Measurements from ENCODE around the gene LRFN5. TPM values are rescaled to one million over a fixed set of nuclear protein-coding genes. Genes with fewer than 3 reads are reported as not detected.

Gene LRFN5
- total and polyA plus RNA-seq, 2 of the 13 experiments (the other 11 are each of a cell fraction or from before 2014, with no cell fraction given) = not detected

DNA sequence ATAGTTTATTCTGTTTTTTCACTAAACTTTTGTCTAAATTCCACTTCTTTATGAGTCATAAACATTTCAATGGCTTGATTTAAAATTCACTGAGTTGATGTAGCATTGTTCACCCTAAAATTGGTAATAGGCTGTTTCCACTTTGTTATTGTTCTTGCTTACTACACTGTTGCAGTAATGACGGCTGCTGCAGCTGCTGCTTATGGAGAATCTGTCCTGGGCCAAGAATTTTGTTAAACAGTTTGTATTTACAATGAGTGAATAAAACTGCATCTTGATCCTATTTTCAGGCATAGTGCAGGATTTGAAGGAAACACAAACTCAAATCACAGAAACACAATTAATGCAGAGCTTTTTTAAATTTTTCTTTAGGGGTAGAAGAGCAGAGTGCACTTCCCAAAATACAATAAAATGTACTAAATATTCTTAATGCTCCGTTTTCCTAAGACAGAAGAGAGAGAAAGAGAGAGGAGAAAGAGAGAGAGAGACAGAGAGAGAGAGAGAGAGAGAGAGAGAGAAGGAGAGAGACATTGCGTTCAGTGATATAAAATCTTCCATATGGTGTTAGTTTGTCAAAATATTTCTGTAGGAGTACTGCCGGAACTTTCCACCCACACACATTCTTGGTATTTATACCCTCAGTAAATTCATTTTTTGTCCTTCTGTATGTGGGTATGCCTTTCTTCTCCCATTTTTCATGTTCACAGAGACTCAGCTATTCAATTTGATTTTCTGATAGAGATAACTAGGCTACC is 266.4 kb downstream of the LRFN5 start:
- in situ Hi-C loops (cut with HindIII; ENCODE audit: extremely low pct_ligation_motif_present, low pct_unique_long_range_greater_than_20kb) = no loop called here
- Histone ChIP-seq H2AFZ (ENCODE audit: low read length) (no peak overlapping the region), H3K9ac (ENCODE audit: insufficient read depth, low read depth, low read length) (no peak overlapping the region), H3K27ac (ENCODE audit: extremely low read length, insufficient read depth, low read length) (no peak overlapping the region), H3K9me3 (ENCODE audit: low read length) (peaks cover 58% of the 10 kb centered on the region), H3K27me3 (ENCODE audit: control insufficient read depth in 1 of 2, insufficient read depth in 2 of 2, low read length in 2 of 2) (no peaks in the 10 kb centered on the region), H3K79me2 (ENCODE audit: insufficient read depth, low read length) (no peaks in the 10 kb centered on the region), H3K4me2 (ENCODE audit: low read depth, low read length) (no peak overlapping the region), H4K20me1 (ENCODE audit: insufficient read depth, low read length) (no peaks in the 10 kb centered on the region), H3K36me3 (replicated peaks in 1 of 2; ENCODE audit: control insufficient read depth in 1 of 2, insufficient read depth in 2 of 2, low read length in 2 of 2) (no peaks in the 10 kb centered on the region), H3K4me1 (ENCODE audit: insufficient read depth, low read length) (no peaks in the 10 kb centered on the region), H3K4me3 (replicated peaks in 1 of 3; ENCODE audit: insufficient read depth in 1 of 3, low read depth in 2 of 3, low read length in 3 of 3) (no peak overlapping the region)
- 2% methylated on average over 4 of the region's 4 CpGs for WGBS (ENCODE audit: low lambda C conversion rate)
- ChIA-PET CTCF (ENCODE audit: low intra/inter-chr PET ratio, low total read pairs) (no interaction called here), POLR2A (no interaction called here)
- FAIRE-seq (no peak), ATAC-seq (no peak), DNase-seq (ENCODE audit: low spot score) (no peak)
- TF ChIP-seq ELF3 (CRISPR knock-in tag; IDR thresholded peaks at IDR 0.05) = no peak
- no peak for TF ChIP-seq DNMT1 (CRISPR knock-in tag; IDR thresholded peaks at IDR 0.05)
- TF ChIP-seq YEATS2 (CRISPR knock-in tag; IDR thresholded peaks at IDR 0.05; ENCODE audit: borderline replicate concordance) = no peak
- no peak for TF ChIP-seq ZNF546 (CRISPR knock-in tag; conservative IDR thresholded peaks at IDR 0.05)
- TF ChIP-seq RARG (CRISPR knock-in tag; IDR thresholded peaks at IDR 0.05; ENCODE audit: low read depth) = no peak
- no peak for TF ChIP-seq ZKSCAN5 (CRISPR knock-in tag; IDR thresholded peaks at IDR 0.05)
- TF ChIP-seq, protein P1, sequence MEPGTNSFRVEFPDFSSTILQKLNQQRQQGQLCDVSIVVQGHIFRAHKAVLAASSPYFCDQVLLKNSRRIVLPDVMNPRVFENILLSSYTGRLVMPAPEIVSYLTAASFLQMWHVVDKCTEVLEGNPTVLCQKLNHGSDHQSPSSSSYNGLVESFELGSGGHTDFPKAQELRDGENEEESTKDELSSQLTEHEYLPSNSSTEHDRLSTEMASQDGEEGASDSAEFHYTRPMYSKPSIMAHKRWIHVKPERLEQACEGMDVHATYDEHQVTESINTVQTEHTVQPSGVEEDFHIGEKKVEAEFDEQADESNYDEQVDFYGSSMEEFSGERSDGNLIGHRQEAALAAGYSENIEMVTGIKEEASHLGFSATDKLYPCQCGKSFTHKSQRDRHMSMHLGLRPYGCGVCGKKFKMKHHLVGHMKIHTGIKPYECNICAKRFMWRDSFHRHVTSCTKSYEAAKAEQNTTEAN (CRISPR knock-in tag; conservative IDR thresholded peaks at IDR 0.05) = no peak
- TF ChIP-seq ZFAT (CRISPR knock-in tag; conservative IDR thresholded peaks at IDR 0.05) = no peak
- TF ChIP-seq ZNF251 (CRISPR knock-in tag; IDR thresholded peaks at IDR 0.05) = no peak
- TF ChIP-seq PCBP1 (IDR thresholded peaks at IDR 0.05; ENCODE audit: borderline replicate concordance, low read depth, low read length) = no peak
- TF ChIP-seq MNT (IDR thresholded peaks at IDR 0.05) = no peak
- no peak for TF ChIP-seq ZNF143 (CRISPR knock-in tag; IDR thresholded peaks at IDR 0.05)
- TF ChIP-seq, protein P2, sequence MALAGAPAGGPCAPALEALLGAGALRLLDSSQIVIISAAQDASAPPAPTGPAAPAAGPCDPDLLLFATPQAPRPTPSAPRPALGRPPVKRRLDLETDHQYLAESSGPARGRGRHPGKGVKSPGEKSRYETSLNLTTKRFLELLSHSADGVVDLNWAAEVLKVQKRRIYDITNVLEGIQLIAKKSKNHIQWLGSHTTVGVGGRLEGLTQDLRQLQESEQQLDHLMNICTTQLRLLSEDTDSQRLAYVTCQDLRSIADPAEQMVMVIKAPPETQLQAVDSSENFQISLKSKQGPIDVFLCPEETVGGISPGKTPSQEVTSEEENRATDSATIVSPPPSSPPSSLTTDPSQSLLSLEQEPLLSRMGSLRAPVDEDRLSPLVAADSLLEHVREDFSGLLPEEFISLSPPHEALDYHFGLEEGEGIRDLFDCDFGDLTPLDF (CRISPR knock-in tag; IDR thresholded peaks at IDR 0.05) = no peak
- no peak for TF ChIP-seq POLR2AphosphoS2 (IDR thresholded peaks at IDR 0.05; ENCODE audit: low read depth, low read length)
- TF ChIP-seq, protein P3, sequence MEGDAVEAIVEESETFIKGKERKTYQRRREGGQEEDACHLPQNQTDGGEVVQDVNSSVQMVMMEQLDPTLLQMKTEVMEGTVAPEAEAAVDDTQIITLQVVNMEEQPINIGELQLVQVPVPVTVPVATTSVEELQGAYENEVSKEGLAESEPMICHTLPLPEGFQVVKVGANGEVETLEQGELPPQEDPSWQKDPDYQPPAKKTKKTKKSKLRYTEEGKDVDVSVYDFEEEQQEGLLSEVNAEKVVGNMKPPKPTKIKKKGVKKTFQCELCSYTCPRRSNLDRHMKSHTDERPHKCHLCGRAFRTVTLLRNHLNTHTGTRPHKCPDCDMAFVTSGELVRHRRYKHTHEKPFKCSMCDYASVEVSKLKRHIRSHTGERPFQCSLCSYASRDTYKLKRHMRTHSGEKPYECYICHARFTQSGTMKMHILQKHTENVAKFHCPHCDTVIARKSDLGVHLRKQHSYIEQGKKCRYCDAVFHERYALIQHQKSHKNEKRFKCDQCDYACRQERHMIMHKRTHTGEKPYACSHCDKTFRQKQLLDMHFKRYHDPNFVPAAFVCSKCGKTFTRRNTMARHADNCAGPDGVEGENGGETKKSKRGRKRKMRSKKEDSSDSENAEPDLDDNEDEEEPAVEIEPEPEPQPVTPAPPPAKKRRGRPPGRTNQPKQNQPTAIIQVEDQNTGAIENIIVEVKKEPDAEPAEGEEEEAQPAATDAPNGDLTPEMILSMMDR (CRISPR knock-in tag; IDR thresholded peaks at IDR 0.05) = no peak
- TF ChIP-seq ZNF430 (CRISPR knock-in tag; IDR thresholded peaks at IDR 0.05) = no peak
- no peak for TF ChIP-seq SP2 (CRISPR knock-in tag; IDR thresholded peaks at IDR 0.05)
- TF ChIP-seq ZKSCAN1 (IDR thresholded peaks at IDR 0.05; ENCODE audit: low read length) = no peak
- no peak for TF ChIP-seq PHB2 (IDR thresholded peaks at IDR 0.05; ENCODE audit: partially characterized antibody)
- TF ChIP-seq, protein P4, sequence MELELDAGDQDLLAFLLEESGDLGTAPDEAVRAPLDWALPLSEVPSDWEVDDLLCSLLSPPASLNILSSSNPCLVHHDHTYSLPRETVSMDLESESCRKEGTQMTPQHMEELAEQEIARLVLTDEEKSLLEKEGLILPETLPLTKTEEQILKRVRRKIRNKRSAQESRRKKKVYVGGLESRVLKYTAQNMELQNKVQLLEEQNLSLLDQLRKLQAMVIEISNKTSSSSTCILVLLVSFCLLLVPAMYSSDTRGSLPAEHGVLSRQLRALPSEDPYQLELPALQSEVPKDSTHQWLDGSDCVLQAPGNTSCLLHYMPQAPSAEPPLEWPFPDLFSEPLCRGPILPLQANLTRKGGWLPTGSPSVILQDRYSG (CRISPR knock-in tag; IDR thresholded peaks at IDR 0.05) = no peak
- no TSS peak for BruUV-seq (replicated peaks)
- intact Hi-C loops (cut with micrococcal nuclease; ENCODE audit: unreplicated experiment) = no loop called here

All from HepG2 (cell line).